ENCODE data around the gene SLC4A11.

- TF ChIP-seq CTCF (IDR thresholded peaks at IDR 0.05; ENCODE audit: insufficient read depth, low read length, poor library complexity, severe bottlenecking) = no peak
- TF ChIP-seq EZH2phosphoT487 (conservative IDR thresholded peaks at IDR 0.05; ENCODE audit: low read length) = no peak
Measured at GRCh38 chr20:3237958-3238615, 903 bp downstream of the SLC4A11 start.
